GM23338 (cell line): Measurements from ENCODE around the gene FRK. TPM values are rescaled to one million over a fixed set of nuclear protein-coding genes. Genes with fewer than 3 reads are reported as not detected.
A peak's percentile ranks its signal among the peaks of the same experiment; 100 is the strongest.

Source experiments
- ATAC-seq: fragments of 200-7000 bp; cut with Tn5 transposase; 3 replicates; pipeline ENCODE4 v1.9.1; 2020
- DNase-seq: peaks from one replicate; pipeline ENCODE4 v3.0.0-alpha.2; 2015; ENCODE audit warnings: low spot score
- H2AFZ ChIP-seq: fragments of 200-600 bp; sonication (generic); 2 replicates; pipeline ENCODE4 v1.8.0; 2016; ENCODE audit warnings: antibody characterized with exemption, mild to moderate bottlenecking, moderate library complexity
- H3F3A ChIP-seq: fragments of 200-600 bp; sonication (generic); replicated peaks from 2 replicates; pipeline ENCODE4 v1.8.0; 2017; ENCODE audit warnings: antibody characterized with exemption, mixed run types, low read depth
- H3K27ac ChIP-seq: fragments of 200-600 bp; sonication (generic); 2 replicates; pipeline ENCODE4 v1.6.1; 2016; ENCODE audit warnings: low read depth
- H3K27me3 ChIP-seq: fragments of 200-600 bp; sonication (generic); 2 replicates; pipeline ENCODE4 v1.8.0; 2016; ENCODE audit warnings: mild to moderate bottlenecking, mixed run types, moderate library complexity; ENCODE audit not compliant: insufficient read depth
- H3K36me3 ChIP-seq: fragments of 200-600 bp; sonication (generic); 2 replicates; pipeline ENCODE4 v1.8.0; 2016; ENCODE audit warnings: mild to moderate bottlenecking; ENCODE audit not compliant: insufficient read depth
- H3K4me1 ChIP-seq: fragments of 200-600 bp; sonication (generic); 2 replicates; pipeline ENCODE4 v1.8.0; 2016; ENCODE audit warnings: mild to moderate bottlenecking, moderate library complexity; ENCODE audit not compliant: insufficient read depth
- H3K4me2 ChIP-seq: fragments of 200-600 bp; sonication (generic); 2 replicates; pipeline ENCODE4 v1.7.1; 2017; ENCODE audit warnings: mixed run types
- H3K4me3 ChIP-seq: fragments of 200-600 bp; sonication (generic); 2 replicates; pipeline ENCODE4 v1.6.1; 2016; ENCODE audit warnings: mixed run types
- H3K79me2 ChIP-seq: fragments of 200-600 bp; sonication (generic); replicated peaks from 2 replicates; pipeline ENCODE4 v1.8.0; 2017; ENCODE audit warnings: mild to moderate bottlenecking; ENCODE audit not compliant: insufficient read depth
- H3K9me2 ChIP-seq: fragments of 200-600 bp; sonication (generic); 2 replicates; pipeline ENCODE4 v1.8.0; 2017; ENCODE audit not compliant: insufficient read depth
- H4K20me1 ChIP-seq: fragments of 200-600 bp; sonication (generic); replicated peaks from 2 replicates; pipeline ENCODE4 v1.8.0; 2017; ENCODE audit warnings: mild to moderate bottlenecking; ENCODE audit not compliant: insufficient read depth
- H3K27ac Mint-ChIP-seq: 2 replicates; pipeline ENCODE4 v1.8.0; 2020; ENCODE audit warnings: inconsistent platforms, mild to moderate bottlenecking, moderate library complexity, mixed read lengths
- H3K27me3 Mint-ChIP-seq: 3 replicates; pipeline ENCODE4 v1.8.0; 2022; ENCODE audit warnings: low read depth, mild to moderate bottlenecking, moderate library complexity, mixed read lengths, inconsistent platforms; ENCODE audit not compliant: insufficient read depth, poor library complexity
- H3K36me3 Mint-ChIP-seq: 3 replicates; pipeline ENCODE4 v1.8.0; 2021; ENCODE audit warnings: low read depth, mild to moderate bottlenecking, inconsistent platforms, moderate library complexity, mixed read lengths
- H3K4me1 Mint-ChIP-seq: 3 replicates; pipeline ENCODE4 v1.8.0; 2020; ENCODE audit warnings: mild to moderate bottlenecking, inconsistent platforms, mixed read lengths
- H3K4me3 Mint-ChIP-seq: 3 replicates; pipeline ENCODE4 v1.8.0; 2021; ENCODE audit warnings: moderate library complexity, mild to moderate bottlenecking, inconsistent platforms, mixed read lengths
- H3K9me3 Mint-ChIP-seq: 3 replicates; pipeline ENCODE4 v1.8.0; 2020; ENCODE audit warnings: moderate library complexity, mild to moderate bottlenecking, inconsistent platforms, mixed read lengths
- CREB1 ChIP-seq: fragments of 250-450 bp; sonication (Bioruptor Pico); IDR thresholded peaks from 2 replicates; pipeline ENCODE4 v1.5.0; 2020; ENCODE audit warnings: low read depth, mild to moderate bottlenecking, moderate library complexity
- EZH2 ChIP-seq: fragments of 200-600 bp; sonication (generic); IDR thresholded peaks from one replicate; pipeline ENCODE4 v1.8.0; 2017; ENCODE audit warnings: antibody characterized with exemption, mild to moderate bottlenecking, low read depth; ENCODE audit not compliant: unreplicated experiment
- EZH2phosphoT487 ChIP-seq: fragments of 200-600 bp; sonication (generic); IDR thresholded peaks from one replicate; pipeline ENCODE4 v1.8.1; 2018; ENCODE audit warnings: antibody characterized with exemption; ENCODE audit not compliant: unreplicated experiment
- JUNB ChIP-seq: IDR thresholded peaks from one replicate; pipeline ENCODE4 v1.6.1; 2016; ENCODE audit warnings: antibody characterized with exemption; ENCODE audit not compliant: unreplicated experiment
- NANOG ChIP-seq: IDR thresholded peaks from 2 replicates; pipeline ENCODE4 v1.6.1; 2016; ENCODE audit warnings: antibody characterized with exemption, borderline replicate concordance
- POLR2AphosphoS5 ChIP-seq: IDR thresholded peaks from 2 replicates; pipeline ENCODE4 v1.6.1; 2016; ENCODE audit warnings: antibody characterized with exemption, low read depth
- STAT1 ChIP-seq: IDR thresholded peaks from one replicate; pipeline ENCODE4 v1.6.1; 2016; ENCODE audit warnings: antibody characterized with exemption; ENCODE audit not compliant: unreplicated experiment
- ZNF114 ChIP-seq: fragments of 250-450 bp; sonication (Bioruptor Pico); IDR thresholded peaks from 2 replicates; pipeline ENCODE4 v1.5.0; 2020; ENCODE audit warnings: mild to moderate bottlenecking, moderate library complexity
- ZNF331 ChIP-seq: fragments of 250-450 bp; sonication (Bioruptor Pico); IDR thresholded peaks from 2 replicates; pipeline ENCODE4 v1.5.0; 2020; ENCODE audit warnings: low read depth, mild to moderate bottlenecking, moderate library complexity
- polyA plus RNA-seq: library from polyadenylated mRNA; unstranded; fragments of >200 nt; fragmentation: Nextera tagmentation; extraction: Ambion mirVana; gene quantifications from 2 replicates; pipeline ENCODE4 v1.2.1, GENCODE V29; 2016
- total RNA-seq: library from RNA; depleted of rRNA; stranded (reverse); fragments of >200 nt; shearing (Covaris generic); gene quantifications from 2 replicates; pipeline ENCODE4 v1.2.3, GENCODE V29; 2014
- TF ChIP-seq, protein P1 (sequence below): IDR thresholded peaks from 2 replicates; pipeline ENCODE4 v1.6.1; 2016; ENCODE audit warnings: antibody characterized with exemption
- TF ChIP-seq, protein P2 (sequence below): fragments of 250-450 bp; sonication (Bioruptor Pico); IDR thresholded peaks from 2 replicates; pipeline ENCODE4 v1.5.0; 2020; ENCODE audit warnings: mild to moderate bottlenecking, moderate library complexity
- TF ChIP-seq, protein P3 (sequence below): IDR thresholded peaks from one replicate; pipeline ENCODE4 v1.6.1; 2018; ENCODE audit warnings: antibody characterized with exemption; ENCODE audit not compliant: unreplicated experiment
- TF ChIP-seq, protein P4 (sequence below), 2 experiments: fragments of 200-600 bp in 1 of 2; sonication (generic) in 1 of 2; conservative IDR thresholded peaks; 2 replicates each; pipeline versions ENCODE4 v1.5.1 to v1.6.1; 2016 to 2017; ENCODE audit warnings: antibody characterized with exemption in 2 of 2, low read depth in 2 of 2, mild to moderate bottlenecking in 2 of 2, moderate library complexity in 1 of 2

Gene FRK
- total and polyA plus RNA-seq, 2 experiments from 2014 or later = 0.06 to 0.24 TPM

DNA sequence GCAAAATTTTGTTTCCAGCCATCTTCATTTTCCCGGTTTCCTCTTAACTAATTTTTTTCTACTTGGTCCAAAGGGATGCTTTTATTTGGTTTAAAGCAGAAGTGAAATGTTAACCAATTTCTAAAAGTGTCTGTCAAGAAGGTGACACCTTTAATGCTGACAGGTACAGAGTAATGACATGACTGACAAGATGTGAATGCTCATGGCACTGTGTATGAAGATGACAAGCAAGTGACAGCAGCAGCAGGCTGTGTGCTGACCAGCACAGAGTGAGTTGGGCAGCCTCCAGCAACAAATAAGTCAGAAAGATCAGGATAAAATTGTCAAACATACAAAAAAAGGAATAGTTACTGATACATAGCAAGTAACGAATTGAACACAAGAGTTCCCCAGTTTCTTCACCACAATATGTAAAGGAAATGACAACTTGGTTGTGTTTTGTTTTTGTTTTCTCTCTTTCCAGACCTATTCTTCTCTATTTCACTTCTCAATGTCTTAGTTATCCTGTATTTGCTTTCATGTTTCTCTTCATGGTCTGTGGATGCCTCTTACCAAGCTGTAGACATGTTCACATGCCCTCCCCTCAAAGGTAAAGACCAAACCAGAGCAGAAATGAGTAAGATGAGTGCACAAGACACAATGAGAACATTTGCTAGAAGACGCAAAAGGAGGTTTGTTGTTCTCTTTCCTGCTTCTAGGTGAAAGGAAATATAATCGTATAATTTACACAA is 174.9 kb downstream of the FRK start:
- no peaks in the 10 kb centered on the region for H3K9me2 ChIP-seq
- H3K9me3 Mint-ChIP-seq = no peaks in the 10 kb centered on the region; the same call in 2 of the 3 replicates
- no peaks in the 10 kb centered on the region for H3K27me3 ChIP-seq
- no peaks in the 10 kb centered on the region; the same call in 2 of the 3 replicates for H3K4me1 Mint-ChIP-seq
- no peaks in the 10 kb centered on the region for H3K36me3 Mint-ChIP-seq
- peak overlapping the region; percentile 48; the same call in 1 of the 2 replicates for H2AFZ ChIP-seq
- ATAC-seq (no peak), DNase-seq (no peak)
- TF ChIP-seq CREB1 (no peak), NANOG (no peak), STAT1 (no peak), ZNF331 (CRISPR knock-in tag) (no peak), ZNF114 (CRISPR knock-in tag) (no peak), EZH2phosphoT487 (no peak), EZH2 (no peak), JUNB (no peak), POLR2AphosphoS5 (no peak)
- TF ChIP-seq, protein P1, sequence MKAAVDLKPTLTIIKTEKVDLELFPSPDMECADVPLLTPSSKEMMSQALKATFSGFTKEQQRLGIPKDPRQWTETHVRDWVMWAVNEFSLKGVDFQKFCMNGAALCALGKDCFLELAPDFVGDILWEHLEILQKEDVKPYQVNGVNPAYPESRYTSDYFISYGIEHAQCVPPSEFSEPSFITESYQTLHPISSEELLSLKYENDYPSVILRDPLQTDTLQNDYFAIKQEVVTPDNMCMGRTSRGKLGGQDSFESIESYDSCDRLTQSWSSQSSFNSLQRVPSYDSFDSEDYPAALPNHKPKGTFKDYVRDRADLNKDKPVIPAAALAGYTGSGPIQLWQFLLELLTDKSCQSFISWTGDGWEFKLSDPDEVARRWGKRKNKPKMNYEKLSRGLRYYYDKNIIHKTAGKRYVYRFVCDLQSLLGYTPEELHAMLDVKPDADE = no peak
- TF ChIP-seq, protein P2, sequence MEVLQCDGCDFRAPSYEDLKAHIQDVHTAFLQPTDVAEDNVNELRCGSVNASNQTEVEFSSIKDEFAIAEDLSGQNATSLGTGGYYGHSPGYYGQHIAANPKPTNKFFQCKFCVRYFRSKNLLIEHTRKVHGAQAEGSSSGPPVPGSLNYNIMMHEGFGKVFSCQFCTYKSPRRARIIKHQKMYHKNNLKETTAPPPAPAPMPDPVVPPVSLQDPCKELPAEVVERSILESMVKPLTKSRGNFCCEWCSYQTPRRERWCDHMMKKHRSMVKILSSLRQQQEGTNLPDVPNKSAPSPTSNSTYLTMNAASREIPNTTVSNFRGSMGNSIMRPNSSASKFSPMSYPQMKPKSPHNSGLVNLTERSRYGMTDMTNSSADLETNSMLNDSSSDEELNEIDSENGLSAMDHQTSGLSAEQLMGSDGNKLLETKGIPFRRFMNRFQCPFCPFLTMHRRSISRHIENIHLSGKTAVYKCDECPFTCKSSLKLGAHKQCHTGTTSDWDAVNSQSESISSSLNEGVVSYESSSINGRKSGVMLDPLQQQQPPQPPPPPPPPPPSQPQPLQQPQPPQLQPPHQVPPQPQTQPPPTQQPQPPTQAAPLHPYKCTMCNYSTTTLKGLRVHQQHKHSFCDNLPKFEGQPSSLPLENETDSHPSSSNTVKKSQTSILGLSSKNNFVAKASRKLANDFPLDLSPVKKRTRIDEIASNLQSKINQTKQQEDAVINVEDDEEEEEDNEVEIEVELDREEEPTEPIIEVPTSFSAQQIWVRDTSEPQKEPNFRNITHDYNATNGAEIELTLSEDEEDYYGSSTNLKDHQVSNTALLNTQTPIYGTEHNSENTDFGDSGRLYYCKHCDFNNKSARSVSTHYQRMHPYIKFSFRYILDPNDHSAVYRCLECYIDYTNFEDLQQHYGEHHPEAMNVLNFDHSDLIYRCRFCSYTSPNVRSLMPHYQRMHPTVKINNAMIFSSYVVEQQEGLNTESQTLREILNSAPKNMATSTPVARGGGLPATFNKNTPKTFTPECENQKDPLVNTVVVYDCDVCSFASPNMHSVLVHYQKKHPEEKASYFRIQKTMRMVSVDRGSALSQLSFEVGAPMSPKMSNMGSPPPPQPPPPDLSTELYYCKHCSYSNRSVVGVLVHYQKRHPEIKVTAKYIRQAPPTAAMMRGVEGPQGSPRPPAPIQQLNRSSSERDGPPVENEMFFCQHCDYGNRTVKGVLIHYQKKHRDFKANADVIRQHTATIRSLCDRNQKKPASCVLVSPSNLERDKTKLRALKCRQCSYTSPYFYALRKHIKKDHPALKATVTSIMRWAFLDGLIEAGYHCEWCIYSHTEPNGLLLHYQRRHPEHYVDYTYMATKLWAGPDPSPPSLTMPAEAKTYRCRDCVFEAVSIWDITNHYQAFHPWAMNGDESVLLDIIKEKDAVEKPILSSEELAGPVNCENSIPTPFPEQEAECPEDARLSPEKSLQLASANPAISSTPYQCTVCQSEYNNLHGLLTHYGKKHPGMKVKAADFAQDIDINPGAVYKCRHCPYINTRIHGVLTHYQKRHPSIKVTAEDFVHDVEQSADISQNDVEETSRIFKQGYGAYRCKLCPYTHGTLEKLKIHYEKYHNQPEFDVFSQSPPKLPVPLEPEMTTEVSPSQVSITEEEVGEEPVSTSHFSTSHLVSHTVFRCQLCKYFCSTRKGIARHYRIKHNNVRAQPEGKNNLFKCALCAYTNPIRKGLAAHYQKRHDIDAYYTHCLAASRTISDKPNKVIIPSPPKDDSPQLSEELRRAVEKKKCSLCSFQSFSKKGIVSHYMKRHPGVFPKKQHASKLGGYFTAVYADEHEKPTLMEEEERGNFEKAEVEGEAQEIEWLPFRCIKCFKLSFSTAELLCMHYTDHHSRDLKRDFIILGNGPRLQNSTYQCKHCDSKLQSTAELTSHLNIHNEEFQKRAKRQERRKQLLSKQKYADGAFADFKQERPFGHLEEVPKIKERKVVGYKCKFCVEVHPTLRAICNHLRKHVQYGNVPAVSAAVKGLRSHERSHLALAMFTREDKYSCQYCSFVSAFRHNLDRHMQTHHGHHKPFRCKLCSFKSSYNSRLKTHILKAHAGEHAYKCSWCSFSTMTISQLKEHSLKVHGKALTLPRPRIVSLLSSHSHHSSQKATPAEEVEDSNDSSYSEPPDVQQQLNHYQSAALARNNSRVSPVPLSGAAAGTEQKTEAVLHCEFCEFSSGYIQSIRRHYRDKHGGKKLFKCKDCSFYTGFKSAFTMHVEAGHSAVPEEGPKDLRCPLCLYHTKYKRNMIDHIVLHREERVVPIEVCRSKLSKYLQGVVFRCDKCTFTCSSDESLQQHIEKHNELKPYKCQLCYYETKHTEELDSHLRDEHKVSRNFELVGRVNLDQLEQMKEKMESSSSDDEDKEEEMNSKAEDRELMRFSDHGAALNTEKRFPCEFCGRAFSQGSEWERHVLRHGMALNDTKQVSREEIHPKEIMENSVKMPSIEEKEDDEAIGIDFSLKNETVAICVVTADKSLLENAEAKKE = no peak
- TF ChIP-seq, protein P3, sequence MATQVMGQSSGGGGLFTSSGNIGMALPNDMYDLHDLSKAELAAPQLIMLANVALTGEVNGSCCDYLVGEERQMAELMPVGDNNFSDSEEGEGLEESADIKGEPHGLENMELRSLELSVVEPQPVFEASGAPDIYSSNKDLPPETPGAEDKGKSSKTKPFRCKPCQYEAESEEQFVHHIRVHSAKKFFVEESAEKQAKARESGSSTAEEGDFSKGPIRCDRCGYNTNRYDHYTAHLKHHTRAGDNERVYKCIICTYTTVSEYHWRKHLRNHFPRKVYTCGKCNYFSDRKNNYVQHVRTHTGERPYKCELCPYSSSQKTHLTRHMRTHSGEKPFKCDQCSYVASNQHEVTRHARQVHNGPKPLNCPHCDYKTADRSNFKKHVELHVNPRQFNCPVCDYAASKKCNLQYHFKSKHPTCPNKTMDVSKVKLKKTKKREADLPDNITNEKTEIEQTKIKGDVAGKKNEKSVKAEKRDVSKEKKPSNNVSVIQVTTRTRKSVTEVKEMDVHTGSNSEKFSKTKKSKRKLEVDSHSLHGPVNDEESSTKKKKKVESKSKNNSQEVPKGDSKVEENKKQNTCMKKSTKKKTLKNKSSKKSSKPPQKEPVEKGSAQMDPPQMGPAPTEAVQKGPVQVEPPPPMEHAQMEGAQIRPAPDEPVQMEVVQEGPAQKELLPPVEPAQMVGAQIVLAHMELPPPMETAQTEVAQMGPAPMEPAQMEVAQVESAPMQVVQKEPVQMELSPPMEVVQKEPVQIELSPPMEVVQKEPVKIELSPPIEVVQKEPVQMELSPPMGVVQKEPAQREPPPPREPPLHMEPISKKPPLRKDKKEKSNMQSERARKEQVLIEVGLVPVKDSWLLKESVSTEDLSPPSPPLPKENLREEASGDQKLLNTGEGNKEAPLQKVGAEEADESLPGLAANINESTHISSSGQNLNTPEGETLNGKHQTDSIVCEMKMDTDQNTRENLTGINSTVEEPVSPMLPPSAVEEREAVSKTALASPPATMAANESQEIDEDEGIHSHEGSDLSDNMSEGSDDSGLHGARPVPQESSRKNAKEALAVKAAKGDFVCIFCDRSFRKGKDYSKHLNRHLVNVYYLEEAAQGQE = no peak
- TF ChIP-seq, protein P4, sequence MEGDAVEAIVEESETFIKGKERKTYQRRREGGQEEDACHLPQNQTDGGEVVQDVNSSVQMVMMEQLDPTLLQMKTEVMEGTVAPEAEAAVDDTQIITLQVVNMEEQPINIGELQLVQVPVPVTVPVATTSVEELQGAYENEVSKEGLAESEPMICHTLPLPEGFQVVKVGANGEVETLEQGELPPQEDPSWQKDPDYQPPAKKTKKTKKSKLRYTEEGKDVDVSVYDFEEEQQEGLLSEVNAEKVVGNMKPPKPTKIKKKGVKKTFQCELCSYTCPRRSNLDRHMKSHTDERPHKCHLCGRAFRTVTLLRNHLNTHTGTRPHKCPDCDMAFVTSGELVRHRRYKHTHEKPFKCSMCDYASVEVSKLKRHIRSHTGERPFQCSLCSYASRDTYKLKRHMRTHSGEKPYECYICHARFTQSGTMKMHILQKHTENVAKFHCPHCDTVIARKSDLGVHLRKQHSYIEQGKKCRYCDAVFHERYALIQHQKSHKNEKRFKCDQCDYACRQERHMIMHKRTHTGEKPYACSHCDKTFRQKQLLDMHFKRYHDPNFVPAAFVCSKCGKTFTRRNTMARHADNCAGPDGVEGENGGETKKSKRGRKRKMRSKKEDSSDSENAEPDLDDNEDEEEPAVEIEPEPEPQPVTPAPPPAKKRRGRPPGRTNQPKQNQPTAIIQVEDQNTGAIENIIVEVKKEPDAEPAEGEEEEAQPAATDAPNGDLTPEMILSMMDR (conservative IDR thresholded peaks at IDR 0.05; ENCODE audit: low read depth in 2 of 2) = no peak
- H3F3A ChIP-seq = no peaks in the 10 kb centered on the region
- H3K4me3 ChIP-seq = no peak overlapping the region
- no peak overlapping the region for H3K4me2 ChIP-seq
- no peaks in the 10 kb centered on the region for H3K79me2 ChIP-seq
- no peak overlapping the region for H3K27ac Mint-ChIP-seq
- H4K20me1 ChIP-seq = no peaks in the 10 kb centered on the region
- no peaks in the 10 kb centered on the region for H3K27me3 Mint-ChIP-seq
- no peaks in the 10 kb centered on the region for H3K36me3 ChIP-seq
- no peak overlapping the region for H3K4me3 Mint-ChIP-seq
- no peaks in the 10 kb centered on the region for H3K4me1 ChIP-seq
- no peak overlapping the region for H3K27ac ChIP-seq
